Peyer's patch (tissue), 4 donors: Measurements from ENCODE around the gene NUPR2.
"Not testable (repeated sequence)": the region's sequence is repeated elsewhere in the genome, so short reads cannot be mapped to it uniquely, and the experiment has no call there.

ENCODE experiments used
- POLR2A ChIP-seq, 2 donors: fragments of 450-650 bp; IDR thresholded peaks; one replicate each; pipeline ENCODE4 v1.5.1; 2017; ENCODE audit warnings: antibody characterized with exemption in 2 of 2, mild to moderate bottlenecking in 2 of 2, moderate library complexity in 2 of 2
- TF ChIP-seq, protein P1 (sequence below), 6 experiments: fragments of 450-650 bp in 4 of 6; fragments of 200-600 bp in 2 of 6; sonication (generic) in 1 of 6; IDR thresholded peaks; one replicate each; pipeline ENCODE4 v1.5.1; 2017 to 2019; ENCODE audit warnings: antibody characterized with exemption in 6 of 6, mild to moderate bottlenecking in 3 of 6, moderate library complexity in 1 of 6

DNA sequence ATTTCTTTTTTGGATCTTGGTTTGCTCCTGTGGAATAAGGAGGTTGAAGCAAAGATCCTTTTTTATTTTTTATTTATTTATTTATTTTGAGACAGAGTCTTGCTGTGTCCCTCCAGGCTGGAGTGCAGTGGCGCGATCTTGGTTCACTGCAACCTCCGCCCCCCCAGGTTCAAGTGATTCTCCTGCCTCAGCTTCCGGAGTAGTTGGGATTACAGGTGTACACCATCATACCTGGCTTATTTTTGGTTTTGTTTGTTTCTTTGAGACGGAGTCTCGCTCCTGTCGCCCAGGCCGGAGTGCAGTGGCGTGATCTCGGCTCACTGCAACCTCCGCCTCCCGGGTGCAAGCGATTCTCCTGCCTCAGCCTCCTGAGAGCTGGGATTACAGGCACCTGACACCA lies 49.8 kb downstream of the NUPR2 start:
- TF ChIP-seq, protein P1, sequence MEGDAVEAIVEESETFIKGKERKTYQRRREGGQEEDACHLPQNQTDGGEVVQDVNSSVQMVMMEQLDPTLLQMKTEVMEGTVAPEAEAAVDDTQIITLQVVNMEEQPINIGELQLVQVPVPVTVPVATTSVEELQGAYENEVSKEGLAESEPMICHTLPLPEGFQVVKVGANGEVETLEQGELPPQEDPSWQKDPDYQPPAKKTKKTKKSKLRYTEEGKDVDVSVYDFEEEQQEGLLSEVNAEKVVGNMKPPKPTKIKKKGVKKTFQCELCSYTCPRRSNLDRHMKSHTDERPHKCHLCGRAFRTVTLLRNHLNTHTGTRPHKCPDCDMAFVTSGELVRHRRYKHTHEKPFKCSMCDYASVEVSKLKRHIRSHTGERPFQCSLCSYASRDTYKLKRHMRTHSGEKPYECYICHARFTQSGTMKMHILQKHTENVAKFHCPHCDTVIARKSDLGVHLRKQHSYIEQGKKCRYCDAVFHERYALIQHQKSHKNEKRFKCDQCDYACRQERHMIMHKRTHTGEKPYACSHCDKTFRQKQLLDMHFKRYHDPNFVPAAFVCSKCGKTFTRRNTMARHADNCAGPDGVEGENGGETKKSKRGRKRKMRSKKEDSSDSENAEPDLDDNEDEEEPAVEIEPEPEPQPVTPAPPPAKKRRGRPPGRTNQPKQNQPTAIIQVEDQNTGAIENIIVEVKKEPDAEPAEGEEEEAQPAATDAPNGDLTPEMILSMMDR (IDR thresholded peaks at IDR 0.05), result not testable (repeated sequence)
- not testable (repeated sequence) for TF ChIP-seq POLR2A (IDR thresholded peaks at IDR 0.05)
